Globus pallidus (tissue), 1 donor: ENCODE results near the gene TNS1.
"Not testable (repeated sequence)": the region's sequence is repeated elsewhere in the genome, so short reads cannot be mapped to it uniquely, and the experiment has no call there.

Experiments
- DNase-seq: peaks from one replicate; pipeline ENCODE4 v3.0.0-alpha.2; 2015; ENCODE audit warnings: low spot score

TNS1 gene

GRCh38 chr2:218029366-218030360 is 26.9 kb upstream of the TNS1 start:
- DNase-seq, result no peak

GRCh38 chr2:218028562-218029348 is 26.0 kb upstream of the TNS1 start:
- DNase-seq, result no peak

- no peak for DNase-seq
Measured at GRCh38 chr2:218028189-218028495, 25.3 kb upstream of the TNS1 start.

- no peak for DNase-seq
Measured at GRCh38 chr2:218027426-218028188, 24.8 kb upstream of the TNS1 start.

- no peak for DNase-seq
Measured at GRCh38 chr2:218026676-218027425, 24.1 kb upstream of the TNS1 start.

- no peak for DNase-seq
Measured at GRCh38 chr2:218026244-218026643, 23.4 kb upstream of the TNS1 start.

- no peak for DNase-seq
Measured at GRCh38 chr2:218024871-218025270, 22.1 kb upstream of the TNS1 start.

- DNase-seq, result no peak
Measured at GRCh38 chr2:218024336-218024735, 21.5 kb upstream of the TNS1 start.

- no peak for DNase-seq
Measured at GRCh38 chr2:218023636-218024035, 20.8 kb upstream of the TNS1 start.

GRCh38 chr2:218022851-218023530 is 20.2 kb upstream of the TNS1 start:
- no peak for DNase-seq

GRCh38 chr2:218022131-218022850 is 19.5 kb upstream of the TNS1 start:
- no peak for DNase-seq

GRCh38 chr2:218021536-218022071 is 18.8 kb upstream of the TNS1 start:
- no peak for DNase-seq

DNA sequence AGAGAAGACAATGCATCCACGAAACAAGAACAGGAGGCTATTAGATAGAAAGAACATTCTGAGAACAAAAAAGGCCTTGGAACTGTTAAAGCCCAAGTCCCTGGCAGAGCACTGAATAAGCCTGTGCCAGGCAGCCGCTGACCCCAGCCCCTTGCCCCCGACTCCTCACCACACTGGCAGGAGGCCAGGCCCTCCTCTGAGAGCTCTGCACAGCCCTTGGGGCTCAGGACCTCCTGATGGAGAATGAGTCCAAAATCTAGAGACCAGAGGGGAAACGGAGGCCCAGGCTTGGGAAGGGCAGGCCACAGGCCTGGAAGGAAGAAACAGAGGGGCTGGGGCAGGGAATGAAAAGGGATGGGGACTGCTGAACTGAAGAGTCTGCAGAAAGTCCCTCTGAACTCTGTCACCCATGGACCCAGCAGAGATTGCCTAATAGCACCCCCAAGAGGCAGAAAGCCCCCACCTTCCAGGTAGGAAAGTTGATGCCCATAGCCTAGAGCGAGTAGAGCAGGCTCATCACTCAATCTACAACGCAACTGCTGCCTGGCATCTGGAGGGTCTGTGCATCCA is 18.3 kb upstream of the TNS1 start:
- no peak for DNase-seq

DNA sequence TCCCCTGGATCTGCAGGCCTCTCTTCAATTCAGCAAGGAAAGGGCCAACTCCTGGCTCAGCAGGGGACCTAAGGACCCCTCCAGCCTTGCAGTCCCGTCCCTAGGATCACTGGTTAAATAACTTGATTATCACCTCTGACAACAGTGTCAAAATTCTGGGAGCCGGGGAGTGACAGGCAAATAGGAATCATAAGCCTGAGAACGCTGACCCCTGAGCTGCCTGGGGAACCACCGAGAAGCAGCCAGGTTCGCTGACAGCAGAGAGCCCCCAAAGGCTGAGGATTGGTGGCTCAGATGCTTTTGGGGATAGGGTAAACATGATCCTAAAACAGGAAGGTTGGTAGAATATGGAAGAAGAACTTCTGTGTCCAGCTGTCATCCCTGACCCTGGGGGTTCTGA is 17.5 kb upstream of the TNS1 start:
- DNase-seq, result no peak

GRCh38 chr2:218019411-218020060 is 16.7 kb upstream of the TNS1 start:
- DNase-seq, result no peak

DNA sequence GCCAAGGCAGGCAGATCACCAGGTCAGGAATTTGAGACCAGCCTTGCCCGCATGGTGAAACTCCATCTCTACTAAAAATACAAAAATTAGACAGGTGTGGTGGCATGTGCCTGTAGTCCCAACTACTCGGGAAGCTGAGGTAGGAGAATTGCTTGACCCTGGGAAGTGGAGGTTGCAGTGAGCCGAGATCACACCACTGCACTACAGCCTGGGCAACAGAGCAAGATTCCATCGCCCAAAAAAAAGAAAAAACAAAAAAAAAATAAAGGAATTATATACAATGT is 16.0 kb upstream of the TNS1 start:
- DNase-seq, result not testable (repeated sequence)

GRCh38 chr2:218017211-218018053 is 14.6 kb upstream of the TNS1 start:
- DNase-seq, result no peak

- no peak for DNase-seq
Measured at GRCh38 chr2:218016810-218017209, 14.0 kb upstream of the TNS1 start.
